ENCODE measurements around the gene RNF157. TPM values are rescaled to one million over a fixed set of nuclear protein-coding genes. Genes with fewer than 3 reads are reported as not detected.

Gene RNF157
- total RNA-seq, 4 donors from 2014 or later: 1.7 to 6.6 (median 4.7) TPM

- no peak overlapping the region for H3K27ac ChIP-seq
- intact Hi-C loops (cut with DNase I): no loop called here
- WGBS, 2 donors: 94 to 95% methylated on average over 8 of the region's 8 CpGs
Measured at GRCh38 chr17:76151896-76152454, 88.3 kb downstream of the RNF157 start.

GRCh38 chr17:76150712-76151622 is 89.3 kb downstream of the RNF157 start:
- intact Hi-C loops (cut with DNase I): no loop called here
- Histone ChIP-seq H3K27ac (peak overlapping the region in 1 of 3 donors; percentile 23), H3K36me3 (no peaks in the 10 kb centered on the region), H3K4me3 (replicated peaks in 1 of 3) (no peak overlapping the region), H3K4me1 (peaks cover 0 to 14% of the 10 kb centered on the region in 2 donors), H3K9me3 (no peaks in the 10 kb centered on the region), H3K27me3 (no peaks in the 10 kb centered on the region)
- TF ChIP-seq POLR2A (IDR thresholded peaks at IDR 0.05) (no peak), CTCF (IDR thresholded peaks at IDR 0.05) (no peak)
- 78 to 87% methylated on average over 23 of the region's 23 CpGs for WGBS, 2 donors
- DNase-seq: peak in 1 of 2 donors; percentile 33

More at GRCh38 chr17:76151896-76152454, 88.3 kb downstream of the RNF157 start:
- H3K36me3 ChIP-seq: no peaks in the 10 kb centered on the region
- H3K4me1 ChIP-seq: peaks cover 0 to 10% of the 10 kb centered on the region in 2 donors
- no peaks in the 10 kb centered on the region for H3K9me3 ChIP-seq
- no peaks in the 10 kb centered on the region for H3K27me3 ChIP-seq
- TF ChIP-seq CTCF (IDR thresholded peaks at IDR 0.05): no peak
- TF ChIP-seq POLR2A (IDR thresholded peaks at IDR 0.05): no peak
- H3K4me3 ChIP-seq (replicated peaks in 1 of 3): no peak overlapping the region
- DNase-seq: no peak

- no peak overlapping the region for H3K4me3 ChIP-seq (replicated peaks in 1 of 3)
- WGBS, 2 donors: 95 to 97% methylated on average over 10 of the region's 10 CpGs
- intact Hi-C loops (cut with DNase I): no loop called here
- DNase-seq: no peak
- TF ChIP-seq POLR2A (IDR thresholded peaks at IDR 0.05) (no peak), CTCF (IDR thresholded peaks at IDR 0.05) (no peak)
- no peak overlapping the region for H3K27ac ChIP-seq
- H3K27me3 ChIP-seq: no peaks in the 10 kb centered on the region
- H3K36me3 ChIP-seq: no peaks in the 10 kb centered on the region
- no peaks in the 10 kb centered on the region for H3K9me3 ChIP-seq
- H3K4me1 ChIP-seq: peaks cover 0 to 17% of the 10 kb centered on the region in 2 donors
Measured at GRCh38 chr17:76149214-76149613, 91.1 kb downstream of the RNF157 start.

GRCh38 chr17:76148015-76148326 is 92.3 kb downstream of the RNF157 start:
- no peak overlapping the region for H3K27ac ChIP-seq
- TF ChIP-seq POLR2A (IDR thresholded peaks at IDR 0.05) (no peak), CTCF (IDR thresholded peaks at IDR 0.05) (no peak)
- H3K4me1 ChIP-seq: peaks cover 0 to 17% of the 10 kb centered on the region in 2 donors
- 100% methylated on average over 1 of the region's 1 CpG for WGBS, 2 donors
- intact Hi-C loops (cut with DNase I): no loop called here
- no peaks in the 10 kb centered on the region for H3K27me3 ChIP-seq
- DNase-seq: no peak
- H3K4me3 ChIP-seq (replicated peaks in 1 of 3): no peak overlapping the region
- H3K36me3 ChIP-seq: no peaks in the 10 kb centered on the region
- H3K9me3 ChIP-seq: no peaks in the 10 kb centered on the region

Measured in thyroid gland (tissue), 4 donors.